Spleen (tissue), 11 donors: Measurements from ENCODE around the gene TES. TPM values are rescaled to one million over a fixed set of nuclear protein-coding genes. Genes with fewer than 3 reads are reported as not detected.
"Not testable (repeated sequence)": the region's sequence is repeated elsewhere in the genome, so short reads cannot be mapped to it uniquely, and the experiment has no call there.

Experiments used
- DNase-seq: peaks from one replicate; pipeline ENCODE4 v3.0.0-alpha.2; 2020
- H3K27ac ChIP-seq, 8 donors: fragments of 200-600 bp; sonication (generic) in 7 of 8; 1 replicate in 4 of 8; 2 replicates in 4 of 8; pipeline versions ENCODE4 v1.5.0 to v1.8.0; 2016 to 2021; ENCODE audit warnings: inconsistent platforms in 4 of 8, mild to moderate bottlenecking in 4 of 8, moderate library complexity in 1 of 8
- H3K27me3 ChIP-seq, 7 donors: fragments of 200-600 bp; sonication (generic) in 6 of 7; replicated peaks in 1 of 7; 1 replicate in 4 of 7; 2 replicates in 3 of 7; pipeline versions ENCODE4 v1.5.0 to v1.8.0; 2016 to 2021; ENCODE audit warnings: inconsistent platforms in 3 of 7, mild to moderate bottlenecking in 1 of 7
- H3K36me3 ChIP-seq, 6 donors: fragments of 200-600 bp; sonication (generic) in 5 of 6; 1 replicate in 4 of 6; 2 replicates in 2 of 6; pipeline versions ENCODE4 v1.5.0 to v1.8.0; 2016 to 2021; ENCODE audit warnings: inconsistent platforms in 2 of 6
- H3K4me1 ChIP-seq, 6 donors: fragments of 200-600 bp; sonication (generic) in 5 of 6; 1 replicate in 3 of 6; 2 replicates in 3 of 6; pipeline versions ENCODE4 v1.5.0 to v1.8.0; 2016 to 2021; ENCODE audit warnings: inconsistent platforms in 3 of 6
- H3K4me3 ChIP-seq, 8 donors: fragments of 200-600 bp; sonication (generic) in 7 of 8; 1 replicate in 4 of 8; 2 replicates in 4 of 8; pipeline versions ENCODE4 v1.5.0 to v1.8.0; 2016 to 2021; ENCODE audit warnings: inconsistent platforms in 4 of 8, mild to moderate bottlenecking in 4 of 8, moderate library complexity in 2 of 8
- H3K9me3 ChIP-seq, 8 donors: fragments of 200-600 bp; sonication (generic) in 7 of 8; 1 replicate in 4 of 8; 2 replicates in 4 of 8; pipeline versions ENCODE4 v1.5.0 to v1.8.0; 2016 to 2021; ENCODE audit warnings: inconsistent platforms in 4 of 8
- CTCF ChIP-seq, 11 experiments: fragments of 200-600 bp in 7 of 11; fragments of 450-650 bp in 4 of 11; sonication (generic) in 4 of 11; IDR thresholded peaks in 8 of 11; conservative IDR thresholded peaks in 3 of 11; 1 replicate in 7 of 11; 2 replicates in 4 of 11; pipeline versions ENCODE4 v1.4.0 to v1.8.0; 2016 to 2021; ENCODE audit warnings: antibody characterized with exemption in 11 of 11, inconsistent platforms in 4 of 11, mild to moderate bottlenecking in 1 of 11
- POLR2A ChIP-seq, 3 donors: fragments of 450-650 bp; IDR thresholded peaks; one replicate each; pipeline ENCODE4 v1.5.1; 2017; ENCODE audit warnings: antibody characterized with exemption in 3 of 3, mild to moderate bottlenecking in 1 of 3
- POLR2AphosphoS5 ChIP-seq, 3 donors: sonication (generic); formaldehyde crosslinking; IDR thresholded peaks; one replicate each; pipeline ENCODE4 v1.5.1; 2017; ENCODE audit warnings: antibody characterized with exemption in 3 of 3
- WGBS, 5 donors: extraction: QIAGEN DNeasy Blood & Tissue Kit in 3 of 5; methylation state at CpG; one replicate each; pipeline versions ENCODE4 v1.1.5 to v1.1.7; 2013 to 2018; 5-methylcytosine and 5-hydroxymethylcytosine counted together
- intact Hi-C: fragments of 100-400 bp; cut with DNase I; formaldehyde crosslinking; loops from one replicate; pipeline ENCODE4 v1.15.0; 2023; ENCODE audit warnings: low total_unique reads
- polyA plus RNA-seq, 3 donors: library from polyadenylated mRNA; stranded (reverse); fragments of 200-250 nt; gene quantifications; one replicate each; pipeline ENCODE4 v1.2.1, GENCODE V29; 2013
- total RNA-seq, 7 donors: library from RNA; depleted of rRNA in 3 of 7; stranded (reverse); fragments of >200 nt in 3 of 7; fragmentation: NEBNext Ultra II Directional in 4 of 7; extraction: Animal tissue kit (Norgen Biotek cat#: 25700) in 4 of 7; gene quantifications; one replicate each; pipeline versions ENCODE4 v1.1.0 to v1.2.1, GENCODE V29; 2016 to 2021
- donor health status: healthy with polysubstance abuse.
- donor health status: DM: no; HTN: no; CAD: no; lungs with moderate emphysema.
- donor health status: DM: no; HTN: no; CAD: no.
- donor health status: Bipolar disorder and iron deficiency.
- donor health status: healthy.
- donor health status: DM: no; HTN: no; CAD: no.
- donor health status: DM: yes; HTN: yes; CAD: no.

Gene TES
- total and polyA plus RNA-seq, 10 donors, result 28.5 to 79.7 (median 62.2) TPM

GRCh38 chr7:116292381-116292780 is 82.0 kb downstream of the TES start:
- WGBS, 5 donors, result 80 to 92% (median 89%) methylated on average over 1 of the region's 1 CpG
- intact Hi-C loops, result no loop called here
- DNase-seq, result no peak
- H3K27me3 ChIP-seq, result peaks cover 0 to 8% (median 0%) of the 10 kb centered on the region in 7 donors
- no peaks in the 10 kb centered on the region for H3K36me3 ChIP-seq
- TF ChIP-seq CTCF (IDR thresholded peaks at IDR 0.05 in 8 of 11, conservative IDR thresholded peaks at IDR 0.05 in 3 of 11), result no peak
- no peak for TF ChIP-seq POLR2AphosphoS5 (IDR thresholded peaks at IDR 0.05)
- TF ChIP-seq POLR2A (IDR thresholded peaks at IDR 0.05), result no peak
- no peak overlapping the region for H3K4me3 ChIP-seq
- no peak overlapping the region for H3K27ac ChIP-seq
- H3K9me3 ChIP-seq, result peaks cover 0 to 32% (median 6%) of the 10 kb centered on the region in 8 donors
- H3K4me1 ChIP-seq, result no peaks in the 10 kb centered on the region

- Histone ChIP-seq H3K4me3 (no peak overlapping the region), H3K9me3 (peaks cover 0 to 32% (median 6%) of the 10 kb centered on the region in 8 donors), H3K27me3 (peaks cover 0 to 8% (median 0%) of the 10 kb centered on the region in 7 donors), H3K27ac (no peak overlapping the region), H3K4me1 (no peaks in the 10 kb centered on the region), H3K36me3 (no peaks in the 10 kb centered on the region)
- DNase-seq, result no peak
- TF ChIP-seq POLR2AphosphoS5 (IDR thresholded peaks at IDR 0.05) (no peak), POLR2A (IDR thresholded peaks at IDR 0.05) (no peak), CTCF (IDR thresholded peaks at IDR 0.05 in 8 of 11, conservative IDR thresholded peaks at IDR 0.05 in 3 of 11) (no peak)
- intact Hi-C loops, result no loop called here
- 75 to 89% (median 84%) methylated on average over 1 of the region's 1 CpG for WGBS, 5 donors
Measured at GRCh38 chr7:116293139-116293538, 82.8 kb downstream of the TES start.

GRCh38 chr7:116293633-116294032 is 83.3 kb downstream of the TES start:
- no peak for DNase-seq
- H3K9me3 ChIP-seq, result peaks cover 0 to 32% (median 6%) of the 10 kb centered on the region in 8 donors
- H3K36me3 ChIP-seq, result no peaks in the 10 kb centered on the region
- peaks cover 0 to 8% (median 0%) of the 10 kb centered on the region in 7 donors for H3K27me3 ChIP-seq
- TF ChIP-seq POLR2AphosphoS5 (IDR thresholded peaks at IDR 0.05) (no peak), POLR2A (IDR thresholded peaks at IDR 0.05) (no peak), CTCF (IDR thresholded peaks at IDR 0.05 in 8 of 11, conservative IDR thresholded peaks at IDR 0.05 in 3 of 11) (no peak)
- no peak overlapping the region for H3K4me3 ChIP-seq
- intact Hi-C loops, result no loop called here
- no peaks in the 10 kb centered on the region for H3K4me1 ChIP-seq
- WGBS, 5 donors, result 76 to 94% (median 91%) methylated on average over 3 of the region's 3 CpGs
- no peak overlapping the region for H3K27ac ChIP-seq

DNA sequence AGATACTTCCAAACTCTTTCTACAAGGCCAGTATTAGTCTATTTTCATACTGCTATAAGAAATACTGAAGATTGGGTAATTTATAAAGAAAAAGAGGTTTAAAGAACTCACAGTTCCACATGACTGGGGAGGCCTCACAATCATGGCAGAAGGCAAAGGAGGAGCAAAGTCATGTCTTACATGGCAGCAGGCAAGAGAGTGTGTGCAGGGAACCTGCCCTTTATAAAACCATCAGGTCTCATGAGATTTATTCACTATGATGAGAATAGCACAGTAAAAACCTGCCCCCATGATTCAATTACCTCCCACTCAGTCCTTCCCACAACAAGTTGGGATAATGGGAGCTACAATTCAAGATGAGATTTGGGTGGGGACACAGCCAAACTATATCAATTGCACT is 85.6 kb downstream of the TES start:
- H3K4me1 ChIP-seq, H3K27me3 ChIP-seq, H3K27ac ChIP-seq, intact Hi-C loops, H3K36me3 ChIP-seq, H3K4me3 ChIP-seq, DNase-seq: not testable (repeated sequence)
- peaks cover 0 to 32% (median 6%) of the 10 kb centered on the region in 8 donors for H3K9me3 ChIP-seq

- Histone ChIP-seq H3K36me3 (no peaks in the 10 kb centered on the region), H3K27me3 (no peaks in the 10 kb centered on the region), H3K4me3 (no peak overlapping the region), H3K9me3 (peaks cover 0 to 21% (median 1%) of the 10 kb centered on the region in 8 donors), H3K4me1 (no peaks in the 10 kb centered on the region), H3K27ac (no peak overlapping the region)
- intact Hi-C loops, result no loop called here
- DNase-seq, result no peak
- WGBS, 5 donors, result 79 to 96% (median 91%) methylated on average over 1 of the region's 1 CpG
- no peak for TF ChIP-seq POLR2AphosphoS5 (IDR thresholded peaks at IDR 0.05)
- TF ChIP-seq POLR2A (IDR thresholded peaks at IDR 0.05), result no peak
Measured at GRCh38 chr7:116298055-116298454, 87.7 kb downstream of the TES start.
